Suprapubic skin (tissue), 4 donors: Measurements from ENCODE around the gene KIR3DL3. TPM values are rescaled to one million over a fixed set of nuclear protein-coding genes. Genes with fewer than 3 reads are reported as not detected.
"Not testable (repeated sequence)": the region's sequence is repeated elsewhere in the genome, so short reads cannot be mapped to it uniquely, and the experiment has no call there.

Experiments used
- DNase-seq, 2 donors: peaks; one replicate each; pipeline ENCODE4 v3.0.0-alpha.2; 2019; ENCODE audit warnings: low spot score in 2 of 2
- H3K27ac ChIP-seq: fragments of 200-600 bp; sonication (generic); one replicate; pipeline ENCODE4 v1.5.1; 2019
- H3K27me3 ChIP-seq: fragments of 200-600 bp; sonication (generic); one replicate; pipeline ENCODE4 v1.5.1; 2019
- H3K36me3 ChIP-seq: fragments of 200-600 bp; sonication (generic); one replicate; pipeline ENCODE4 v1.5.1; 2019
- H3K4me1 ChIP-seq: fragments of 200-600 bp; sonication (generic); one replicate; pipeline ENCODE4 v1.5.1; 2019
- H3K4me3 ChIP-seq: fragments of 200-600 bp; sonication (generic); one replicate; pipeline ENCODE4 v1.5.1; 2019; ENCODE audit warnings: mild to moderate bottlenecking
- H3K9me3 ChIP-seq: fragments of 200-600 bp; sonication (generic); one replicate; pipeline ENCODE4 v1.5.1; 2019
- WGBS: methylation state at CpG from one replicate; pipeline ENCODE4 v1.1.5; 2018; 5-methylcytosine and 5-hydroxymethylcytosine counted together
- total RNA-seq, 4 donors: library from RNA; depleted of rRNA; stranded (reverse); fragments of >200 nt; gene quantifications; one replicate each; pipeline ENCODE4 v1.1.0, GENCODE V29; 2016

Gene KIR3DL3
- total RNA-seq, 4 donors from 2014 or later = not detected

- not testable (repeated sequence) for H3K4me1 ChIP-seq, H3K36me3 ChIP-seq, DNase-seq
Observed at GRCh38 chr19:54771018-54771960, 47.0 kb downstream of the KIR3DL3 start.

GRCh38 chr19:54772666-54773065 lies 48.4 kb downstream of the KIR3DL3 start:
- DNase-seq, H3K27me3 ChIP-seq, H3K4me3 ChIP-seq, H3K4me1 ChIP-seq, H3K9me3 ChIP-seq, H3K36me3 ChIP-seq, H3K27ac ChIP-seq: not testable (repeated sequence)
- WGBS = 57% methylated on average over 2 of the region's 2 CpGs

More at GRCh38 chr19:54771018-54771960, 47.0 kb downstream of the KIR3DL3 start:
- H3K4me3 ChIP-seq, H3K27ac ChIP-seq, H3K9me3 ChIP-seq, H3K27me3 ChIP-seq: not testable (repeated sequence)
- WGBS = 92% methylated on average over 11 of the region's 15 CpGs

GRCh38 chr19:54775095-54775815 lies 51.0 kb downstream of the KIR3DL3 start:
- WGBS = 88% methylated on average over 10 of the region's 12 CpGs
- DNase-seq, H3K36me3 ChIP-seq: not testable (repeated sequence)

GRCh38 chr19:54775830-54776229 lies 51.6 kb downstream of the KIR3DL3 start:
- DNase-seq, H3K4me1 ChIP-seq, H3K27ac ChIP-seq, H3K4me3 ChIP-seq, H3K27me3 ChIP-seq, H3K36me3 ChIP-seq, H3K9me3 ChIP-seq: not testable (repeated sequence)
- WGBS = 88% methylated on average over 8 of the region's 8 CpGs

More at GRCh38 chr19:54775095-54775815, 51.0 kb downstream of the KIR3DL3 start:
- not testable (repeated sequence) for H3K4me1 ChIP-seq, H3K27me3 ChIP-seq, H3K4me3 ChIP-seq, H3K9me3 ChIP-seq, H3K27ac ChIP-seq

GRCh38 chr19:54777851-54778250 lies 53.6 kb downstream of the KIR3DL3 start:
- not testable (repeated sequence) for H3K4me3 ChIP-seq, H3K27me3 ChIP-seq, H3K9me3 ChIP-seq, H3K4me1 ChIP-seq, H3K27ac ChIP-seq, H3K36me3 ChIP-seq, DNase-seq
- WGBS = 72% methylated on average over 4 of the region's 4 CpGs

GRCh38 chr19:54778896-54779295 lies 54.7 kb downstream of the KIR3DL3 start:
- H3K4me1 ChIP-seq, H3K4me3 ChIP-seq, H3K36me3 ChIP-seq, H3K27ac ChIP-seq, H3K27me3 ChIP-seq, H3K9me3 ChIP-seq, DNase-seq: not testable (repeated sequence)
- WGBS = 77% methylated on average over 7 of the region's 7 CpGs

- DNase-seq, H3K27ac ChIP-seq, H3K4me3 ChIP-seq, H3K36me3 ChIP-seq, H3K4me1 ChIP-seq, H3K27me3 ChIP-seq, H3K9me3 ChIP-seq: not testable (repeated sequence)
- 85% methylated on average over 4 of the region's 4 CpGs for WGBS
Observed at GRCh38 chr19:54782916-54783315, 58.7 kb downstream of the KIR3DL3 start.

Other genes with a start within 250 kb of the KIR3DL3 start
- not detected for gene LAIR2, start 221.6 kb upstream of the KIR3DL3 start, total RNA-seq
- under 1 TPM in 1 of 4 donors, not detected in 3; 0.15 TPM for gene LILRA2, start 150.7 kb upstream of the KIR3DL3 start, total RNA-seq
- not detected for gene LILRA1, start 130.8 kb upstream of the KIR3DL3 start, total RNA-seq
- gene LILRB1, start 94.0 kb upstream of the KIR3DL3 start, total RNA-seq = not detected
- gene LILRB4, start 61.5 kb upstream of the KIR3DL3 start, total RNA-seq = 1 to 10 TPM in 1 of 4 donors, under 1 TPM in 2, not detected in 1; 0.38 to 3.2 (median 0.86) TPM
- not detected for gene KIR2DL3, start 14.1 kb downstream of the KIR3DL3 start, total RNA-seq
- gene KIR2DL1, start 45.4 kb downstream of the KIR3DL3 start, total RNA-seq = under 1 TPM in 1 of 4 donors, not detected in 3; 0.64 TPM
- under 1 TPM in 2 of 4 donors, not detected in 2; 0.83 to 0.85 TPM for gene KIR2DL4, start 79.2 kb downstream of the KIR3DL3 start, total RNA-seq
- gene KIR3DL1, start 92.0 kb downstream of the KIR3DL3 start, total RNA-seq = not detected
- not detected for gene KIR2DS4, start 108.2 kb downstream of the KIR3DL3 start, total RNA-seq
- not detected for gene KIR3DL2, start 126.0 kb downstream of the KIR3DL3 start, total RNA-seq
- gene FCAR, start 149.8 kb downstream of the KIR3DL3 start, total RNA-seq = under 1 TPM in 1 of 4 donors, not detected in 3; 0.87 TPM
- gene NCR1, start 181.7 kb downstream of the KIR3DL3 start, total RNA-seq = not detected
- gene NLRP7, start 223.1 kb downstream of the KIR3DL3 start, total RNA-seq = not detected
- 10 to 100 TPM in 1 of 4 donors, 1 to 10 TPM in 3; 3.5 to 10.2 (median 7.3) TPM for gene NLRP2, start 241.9 kb downstream of the KIR3DL3 start, total RNA-seq